Keratinocyte (primary cell): ENCODE data around the gene XPO4. TPM values are rescaled to one million over a fixed set of nuclear protein-coding genes. Genes with fewer than 3 reads are reported as not detected.
"Not testable (repeated sequence)": the region's sequence is repeated elsewhere in the genome, so short reads cannot be mapped to it uniquely, and the experiment has no call there.

ENCODE experiments used
- DNase-seq: peaks from one replicate; pipeline ENCODE4 v3.0.0-alpha.2; 2011; ENCODE audit warnings: low read depth, missing footprints, low spot score
- FAIRE-seq: peaks from 2 replicates; lab custom pipeline; 2011; peaks lifted over from hg19 to GRCh38; lab: Jason Lieb, UNC
- H2AFZ ChIP-seq: 2 replicates; pipeline ENCODE4 v1.6.0; 2012; ENCODE audit warnings: low read length, control low read depth, inconsistent platforms; ENCODE audit not compliant: control insufficient read depth
- H3K27ac ChIP-seq: 2 replicates; pipeline ENCODE4 v1.5.1; 2011; ENCODE audit warnings: low read length; ENCODE audit not compliant: control insufficient read depth, insufficient read depth
- H3K27me3 ChIP-seq: 3 replicates; pipeline ENCODE4 v1.6.0; 2011; ENCODE audit warnings: low read length; ENCODE audit not compliant: control insufficient read depth, insufficient read depth; ENCODE audit errors: extremely low read depth
- H3K36me3 ChIP-seq, 2 experiments: 2 replicates in 1 of 2; 3 replicates in 1 of 2; pipeline ENCODE4 v1.5.1; 2011; ENCODE audit warnings: low read length in 2 of 2, mild to moderate bottlenecking in 1 of 2; ENCODE audit not compliant: control insufficient read depth in 2 of 2, insufficient read depth in 2 of 2; ENCODE audit errors: extremely low read depth in 1 of 2
- H3K4me1 ChIP-seq: 3 replicates; pipeline ENCODE4 v1.5.1; 2011; ENCODE audit warnings: low read length; ENCODE audit not compliant: control insufficient read depth, insufficient read depth; ENCODE audit errors: extremely low read depth
- H3K4me2 ChIP-seq: 3 replicates; pipeline ENCODE4 v1.6.0; 2011; ENCODE audit warnings: low read depth, low read length; ENCODE audit not compliant: control insufficient read depth, insufficient read depth; ENCODE audit errors: extremely low read depth
- H3K4me3 ChIP-seq, 3 experiments: fragments of 200-600 bp in 1 of 3; sonication (generic) in 1 of 3; 2 replicates in 2 of 3; 3 replicates in 1 of 3; pipeline ENCODE4 v1.5.1; 2011 to 2016; ENCODE audit warnings: low read length in 3 of 3, mild to moderate bottlenecking in 3 of 3, control low read depth in 2 of 3, inconsistent platforms in 1 of 3, low read depth in 1 of 3, mixed read lengths in 1 of 3, mixed run types in 1 of 3, moderate library complexity in 1 of 3; ENCODE audit not compliant: control insufficient read depth in 2 of 3, insufficient read depth in 2 of 3; ENCODE audit errors: extremely low read depth in 1 of 3
- H3K79me2 ChIP-seq: 2 replicates; pipeline ENCODE4 v1.6.0; 2012; ENCODE audit warnings: low read length; ENCODE audit not compliant: control insufficient read depth, insufficient read depth
- H3K9ac ChIP-seq: 3 replicates; pipeline ENCODE4 v1.6.0; 2011; ENCODE audit warnings: low read length; ENCODE audit not compliant: control insufficient read depth, insufficient read depth; ENCODE audit errors: extremely low read depth
- H3K9me1 ChIP-seq: 3 replicates; pipeline ENCODE4 v1.6.0; 2011; ENCODE audit warnings: low read length; ENCODE audit not compliant: control insufficient read depth, insufficient read depth; ENCODE audit errors: extremely low read depth
- H3K9me3 ChIP-seq: 2 replicates; pipeline ENCODE4 v1.5.1; 2012; ENCODE audit warnings: low read depth, low read length; ENCODE audit not compliant: control insufficient read depth
- H4K20me1 ChIP-seq: 3 replicates; pipeline ENCODE4 v1.6.0; 2011; ENCODE audit warnings: low read length; ENCODE audit not compliant: control insufficient read depth, insufficient read depth; ENCODE audit errors: extremely low read depth
- EZH2 ChIP-seq: IDR thresholded peaks from one replicate; pipeline ENCODE4 v1.6.1; 2012; ENCODE audit warnings: inconsistent platforms, mild to moderate bottlenecking, low read length, moderate library complexity
- dilution Hi-C: fragments of 300-500 bp; cut with MboI; formaldehyde crosslinking; loops from one replicate; pipeline ENCODE4 v1.7.0; 2020; ENCODE audit warnings: low sequenced_read_pairs; ENCODE audit not compliant: extremely low pct_ligation_motif_present
- polyA plus RNA-seq, 5 experiments: library from polyadenylated mRNA; depleted of rRNA in 3 of 5; stranded (reverse) in 3 of 5; stranded (forward) in 1 of 5; unstranded in 1 of 5; fragments of >200 nt; gene quantifications; 1 replicate in 1 of 5; 2 replicates in 3 of 5; 3 replicates in 1 of 5; pipeline versions ENCODE4 v1.2.1 to v1.2.3, GENCODE V29; 2011 to 2012; ENCODE audit warnings: missing spikeins in 2 of 5, low read depth in 1 of 5, low replicate concordance in 1 of 5
- TF ChIP-seq, protein P1 (sequence below), 3 experiments: IDR thresholded peaks in 1 of 3; conservative IDR thresholded peaks in 1 of 3; optimal IDR thresholded peaks in 1 of 3; 2 replicates in 2 of 3; 3 replicates in 1 of 3; pipeline versions ENCODE3 to v1.5.1; 2011; ENCODE audit warnings: low read length in 3 of 3, mild to moderate bottlenecking in 3 of 3, moderate library complexity in 2 of 3, control low read depth in 1 of 3, inconsistent platforms in 1 of 3; ENCODE audit not compliant: insufficient read depth in 2 of 3; ENCODE audit errors: extremely low read depth in 1 of 3

XPO4 gene
- polyA plus RNA-seq, 1 donor (not counting 4 experiments of a cell fraction or from before 2014, with no cell fraction given): 16.5 TPM

DNA sequence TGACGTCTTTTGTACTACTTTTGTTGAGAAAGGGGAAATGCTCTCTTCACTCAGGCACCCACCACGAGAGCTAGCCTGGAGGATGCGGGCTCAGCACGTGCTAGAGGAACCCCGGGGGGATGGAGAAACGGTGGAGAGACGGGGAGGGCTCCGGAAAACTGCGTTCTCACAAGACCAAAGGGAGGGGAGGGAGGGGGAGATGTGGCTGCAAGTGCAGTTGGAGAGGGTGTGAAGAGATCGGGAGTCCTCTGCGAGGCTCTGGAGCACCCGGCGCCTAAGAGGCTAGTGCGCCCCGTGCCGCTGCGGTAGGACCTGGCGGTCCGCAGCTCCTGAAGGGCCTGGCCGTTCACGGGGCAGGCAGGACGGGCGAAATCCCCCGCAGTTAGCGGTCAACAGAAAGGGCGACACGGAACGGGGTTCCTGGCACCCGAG is 43.4 kb upstream of the XPO4 start:
- Histone ChIP-seq H3K4me3 (no peak overlapping the region), H3K4me2 (no peak overlapping the region), H3K9me3 (no peaks in the 10 kb centered on the region), H3K27me3 (no peaks in the 10 kb centered on the region), H2AFZ (no peak overlapping the region), H3K9ac (no peak overlapping the region), H4K20me1 (no peaks in the 10 kb centered on the region), H3K36me3 (no peaks in the 10 kb centered on the region), H3K9me1 (no peaks in the 10 kb centered on the region), H3K27ac (no peak overlapping the region), H3K79me2 (no peaks in the 10 kb centered on the region), H3K4me1 (peaks cover 7% of the 10 kb centered on the region)
- TF ChIP-seq, protein P1, sequence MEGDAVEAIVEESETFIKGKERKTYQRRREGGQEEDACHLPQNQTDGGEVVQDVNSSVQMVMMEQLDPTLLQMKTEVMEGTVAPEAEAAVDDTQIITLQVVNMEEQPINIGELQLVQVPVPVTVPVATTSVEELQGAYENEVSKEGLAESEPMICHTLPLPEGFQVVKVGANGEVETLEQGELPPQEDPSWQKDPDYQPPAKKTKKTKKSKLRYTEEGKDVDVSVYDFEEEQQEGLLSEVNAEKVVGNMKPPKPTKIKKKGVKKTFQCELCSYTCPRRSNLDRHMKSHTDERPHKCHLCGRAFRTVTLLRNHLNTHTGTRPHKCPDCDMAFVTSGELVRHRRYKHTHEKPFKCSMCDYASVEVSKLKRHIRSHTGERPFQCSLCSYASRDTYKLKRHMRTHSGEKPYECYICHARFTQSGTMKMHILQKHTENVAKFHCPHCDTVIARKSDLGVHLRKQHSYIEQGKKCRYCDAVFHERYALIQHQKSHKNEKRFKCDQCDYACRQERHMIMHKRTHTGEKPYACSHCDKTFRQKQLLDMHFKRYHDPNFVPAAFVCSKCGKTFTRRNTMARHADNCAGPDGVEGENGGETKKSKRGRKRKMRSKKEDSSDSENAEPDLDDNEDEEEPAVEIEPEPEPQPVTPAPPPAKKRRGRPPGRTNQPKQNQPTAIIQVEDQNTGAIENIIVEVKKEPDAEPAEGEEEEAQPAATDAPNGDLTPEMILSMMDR (optimal IDR thresholded peaks at IDR 0.05 in 1 of 3, IDR thresholded peaks at IDR 0.05 in 1 of 3, conservative IDR thresholded peaks at IDR 0.05 in 1 of 3; ENCODE audit: extremely low read depth in 1 of 3, insufficient read depth in 2 of 3, low read length in 3 of 3): no peak
- TF ChIP-seq EZH2: no peak
- dilution Hi-C loops: no loop called here
- FAIRE-seq: no peak
- DNase-seq: no peak

DNA sequence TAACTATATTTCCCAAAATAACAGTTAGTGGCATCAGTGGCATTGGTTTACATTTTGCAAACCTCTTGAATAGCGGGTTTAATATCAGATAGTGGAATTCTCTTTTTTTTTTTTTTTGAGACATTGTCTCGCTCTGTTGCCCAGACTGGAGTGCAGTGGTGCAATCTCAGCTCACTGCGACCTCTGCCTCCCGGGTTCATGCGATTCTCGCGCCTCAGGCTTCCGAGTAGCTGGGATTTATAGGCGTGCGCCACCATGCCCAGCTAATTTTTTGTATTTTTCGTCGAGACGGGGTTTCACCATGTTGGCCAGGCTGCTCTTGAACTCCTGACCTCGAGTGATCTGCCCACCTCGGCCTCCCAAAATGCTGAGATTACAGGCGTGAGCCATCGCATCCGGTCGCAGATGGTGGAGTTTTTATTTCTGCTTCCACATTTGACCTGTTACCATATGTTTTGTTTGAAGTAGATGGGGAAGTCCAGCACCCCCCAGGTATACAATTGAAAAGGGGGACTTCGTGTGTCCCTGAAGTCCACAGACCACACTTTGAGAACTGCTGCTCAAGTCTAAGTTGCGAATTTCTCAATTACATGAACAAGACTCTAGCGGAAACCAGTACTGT is 40.5 kb upstream of the XPO4 start:
- no peak for DNase-seq
- no peak for TF ChIP-seq EZH2
- TF ChIP-seq, protein P1 (optimal IDR thresholded peaks at IDR 0.05 in 1 of 3, IDR thresholded peaks at IDR 0.05 in 1 of 3, conservative IDR thresholded peaks at IDR 0.05 in 1 of 3; ENCODE audit: extremely low read depth in 1 of 3, insufficient read depth in 2 of 3, low read length in 3 of 3): no peak
- peak overlapping the region; percentile 71 for H2AFZ ChIP-seq
- H3K27me3 ChIP-seq: no peaks in the 10 kb centered on the region
- peak overlapping the region; percentile 64 for H3K9ac ChIP-seq
- peak overlapping the region; percentile 67 for H3K4me2 ChIP-seq
- H3K9me3 ChIP-seq: no peaks in the 10 kb centered on the region
- no peaks in the 10 kb centered on the region for H3K79me2 ChIP-seq
- dilution Hi-C loops: no loop called here
- H3K27ac ChIP-seq: peak overlapping the region; percentile 58
- H3K36me3 ChIP-seq: no peaks in the 10 kb centered on the region
- H3K9me1 ChIP-seq: no peaks in the 10 kb centered on the region
- H3K4me3 ChIP-seq: peak overlapping the region in 1 of 3 experiments; percentile 42
- peaks cover 20% of the 10 kb centered on the region for H3K4me1 ChIP-seq
- no peak for FAIRE-seq
- no peaks in the 10 kb centered on the region for H4K20me1 ChIP-seq

DNA sequence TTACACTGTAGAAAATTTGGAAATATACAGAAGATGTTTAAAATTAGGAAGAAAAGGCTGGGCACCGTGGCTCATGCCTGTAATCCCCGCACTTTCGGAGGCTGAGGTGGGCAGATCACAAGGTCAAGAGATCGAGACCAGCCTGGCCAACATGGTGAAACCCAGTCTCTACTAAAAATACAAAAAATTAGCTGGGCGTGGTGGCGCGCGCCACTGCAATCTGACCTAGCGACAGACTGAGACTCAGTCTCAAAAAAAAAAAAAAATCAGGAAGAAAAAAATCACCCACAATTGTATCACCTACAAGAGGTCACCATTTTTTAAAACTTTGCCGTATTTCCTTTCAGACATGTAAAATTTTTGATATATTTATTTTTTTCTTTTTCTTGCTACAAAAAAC is 38.0 kb upstream of the XPO4 start:
- dilution Hi-C loops, H3K79me2 ChIP-seq, DNase-seq, H3K4me2 ChIP-seq, H2AFZ ChIP-seq, H3K4me3 ChIP-seq, FAIRE-seq, H3K36me3 ChIP-seq, H3K9ac ChIP-seq, H4K20me1 ChIP-seq, H3K27ac ChIP-seq, H3K9me1 ChIP-seq, H3K9me3 ChIP-seq, H3K27me3 ChIP-seq: not testable (repeated sequence)
- peaks cover 18% of the 10 kb centered on the region for H3K4me1 ChIP-seq
